ENCODE results near the gene KIDINS220. TPM values are rescaled to one million over a fixed set of nuclear protein-coding genes. Genes with fewer than 3 reads are reported as not detected.

Gene KIDINS220
- total and polyA plus RNA-seq, 5 donors = 17.3 to 39.6 (median 37.4) TPM

GRCh38 chr2:8870441-8870840 lies 33.0 kb upstream of the KIDINS220 start:
- Histone ChIP-seq H3K9me3 (ENCODE audit: control insufficient read depth, low read length) (no peaks in the 10 kb centered on the region), H3K27ac (ENCODE audit: low read length) (no peak overlapping the region), H3K4me1 (ENCODE audit: control insufficient read depth, insufficient read depth, low read length) (no peaks in the 10 kb centered on the region), H3K4me3 (ENCODE audit: low read length) (no peak overlapping the region), H3K27me3 (ENCODE audit: control insufficient read depth, insufficient read depth) (no peaks in the 10 kb centered on the region)
- WGBS = 86% methylated on average over 2 of the region's 2 CpGs
- intact Hi-C loops (cut with DNase I) = loop anchor here in 1 of 4 donors (10.0 kb wide), 1 partner anchor 264 kb away; no protein-coding TSS in a partner anchor
- ATAC-seq (no peak), DNase-seq (no peak)

- H3K9me3 ChIP-seq (ENCODE audit: control insufficient read depth, low read length) = no peaks in the 10 kb centered on the region
- no peak for ATAC-seq
- no peaks in the 10 kb centered on the region for H3K27me3 ChIP-seq (ENCODE audit: control insufficient read depth, insufficient read depth)
- no peak overlapping the region for H3K4me3 ChIP-seq (ENCODE audit: low read length)
- H3K27ac ChIP-seq (ENCODE audit: low read length) = no peak overlapping the region
- no peaks in the 10 kb centered on the region for H3K4me1 ChIP-seq (ENCODE audit: control insufficient read depth, insufficient read depth, low read length)
- DNase-seq = no peak
- intact Hi-C loops (cut with DNase I) = no loop called here
- 81% methylated on average over 3 of the region's 3 CpGs for WGBS
These were observed 29.9 kb upstream of the KIDINS220 start for GRCh38 chr2:8867363-8867762.

GRCh38 chr2:8863331-8863953 lies 26.0 kb upstream of the KIDINS220 start:
- DNase-seq (no peak), ATAC-seq (no peak)
- Histone ChIP-seq H3K4me1 (ENCODE audit: control insufficient read depth, insufficient read depth, low read length) (no peaks in the 10 kb centered on the region), H3K9me3 (ENCODE audit: control insufficient read depth, low read length) (no peaks in the 10 kb centered on the region), H3K27me3 (ENCODE audit: control insufficient read depth, insufficient read depth) (no peaks in the 10 kb centered on the region), H3K27ac (ENCODE audit: low read length) (no peak overlapping the region), H3K4me3 (ENCODE audit: low read length) (no peak overlapping the region)
- intact Hi-C loops (cut with DNase I) = no loop called here
- WGBS = 74% methylated on average over 10 of the region's 10 CpGs

GRCh38 chr2:8862230-8862629 lies 24.8 kb upstream of the KIDINS220 start:
- no peaks in the 10 kb centered on the region for H3K4me1 ChIP-seq (ENCODE audit: control insufficient read depth, insufficient read depth, low read length)
- H3K9me3 ChIP-seq (ENCODE audit: control insufficient read depth, low read length) = no peaks in the 10 kb centered on the region
- DNase-seq (no peak), ATAC-seq (no peak)
- no peak overlapping the region for H3K4me3 ChIP-seq (ENCODE audit: low read length)
- 89% methylated on average over 7 of the region's 7 CpGs for WGBS
- intact Hi-C loops (cut with DNase I) = no loop called here
- no peak overlapping the region for H3K27ac ChIP-seq (ENCODE audit: low read length)
- no peaks in the 10 kb centered on the region for H3K27me3 ChIP-seq (ENCODE audit: control insufficient read depth, insufficient read depth)

- Histone ChIP-seq H3K4me3 (ENCODE audit: low read length) (no peak overlapping the region), H3K27me3 (ENCODE audit: control insufficient read depth, insufficient read depth) (no peaks in the 10 kb centered on the region), H3K4me1 (ENCODE audit: control insufficient read depth, insufficient read depth, low read length) (no peaks in the 10 kb centered on the region), H3K9me3 (ENCODE audit: control insufficient read depth, low read length) (no peaks in the 10 kb centered on the region), H3K27ac (ENCODE audit: low read length) (no peak overlapping the region)
- intact Hi-C loops (cut with DNase I) = no loop called here
- ATAC-seq (no peak), DNase-seq (no peak)
- WGBS = 97% methylated on average over 1 of the region's 1 CpG
These were observed 24.4 kb upstream of the KIDINS220 start for GRCh38 chr2:8861797-8862196.

GRCh38 chr2:8860239-8860638 lies 22.8 kb upstream of the KIDINS220 start:
- Histone ChIP-seq H3K4me1 (ENCODE audit: control insufficient read depth, insufficient read depth, low read length) (no peaks in the 10 kb centered on the region), H3K9me3 (ENCODE audit: control insufficient read depth, low read length) (no peaks in the 10 kb centered on the region), H3K27ac (ENCODE audit: low read length) (no peak overlapping the region), H3K4me3 (ENCODE audit: low read length) (no peak overlapping the region), H3K27me3 (ENCODE audit: control insufficient read depth, insufficient read depth) (no peaks in the 10 kb centered on the region)
- intact Hi-C loops (cut with DNase I) = no loop called here
- ATAC-seq = no peak
- DNase-seq = no peak
- 62% methylated on average over 2 of the region's 2 CpGs for WGBS

- Histone ChIP-seq H3K4me3 (ENCODE audit: low read length) (no peak overlapping the region), H3K27ac (ENCODE audit: low read length) (no peak overlapping the region), H3K4me1 (ENCODE audit: control insufficient read depth, insufficient read depth, low read length) (no peaks in the 10 kb centered on the region), H3K27me3 (ENCODE audit: control insufficient read depth, insufficient read depth) (no peaks in the 10 kb centered on the region), H3K9me3 (ENCODE audit: control insufficient read depth, low read length) (no peaks in the 10 kb centered on the region)
- no peak for DNase-seq
- no peak for ATAC-seq
- WGBS = 63% methylated on average over 1 of the region's 1 CpG
- intact Hi-C loops (cut with DNase I) = no loop called here
These were observed 21.5 kb upstream of the KIDINS220 start for GRCh38 chr2:8858910-8859309.

- DNase-seq = no peak
- Histone ChIP-seq H3K4me1 (ENCODE audit: control insufficient read depth, insufficient read depth, low read length) (no peaks in the 10 kb centered on the region), H3K27ac (ENCODE audit: low read length) (no peak overlapping the region), H3K27me3 (ENCODE audit: control insufficient read depth, insufficient read depth) (no peaks in the 10 kb centered on the region), H3K4me3 (ENCODE audit: low read length) (no peak overlapping the region), H3K9me3 (ENCODE audit: control insufficient read depth, low read length) (no peaks in the 10 kb centered on the region)
- 93% methylated on average over 7 of the region's 7 CpGs for WGBS
- no peak for ATAC-seq
- intact Hi-C loops (cut with DNase I) = no loop called here
These were observed 20.9 kb upstream of the KIDINS220 start for GRCh38 chr2:8858264-8858663.

GRCh38 chr2:8857709-8858108 lies 20.3 kb upstream of the KIDINS220 start:
- no peaks in the 10 kb centered on the region for H3K9me3 ChIP-seq (ENCODE audit: control insufficient read depth, low read length)
- H3K4me3 ChIP-seq (ENCODE audit: low read length) = no peak overlapping the region
- no peaks in the 10 kb centered on the region for H3K27me3 ChIP-seq (ENCODE audit: control insufficient read depth, insufficient read depth)
- 94% methylated on average over 11 of the region's 11 CpGs for WGBS
- ATAC-seq = no peak
- no peak for DNase-seq
- intact Hi-C loops (cut with DNase I) = no loop called here
- no peaks in the 10 kb centered on the region for H3K4me1 ChIP-seq (ENCODE audit: control insufficient read depth, insufficient read depth, low read length)
- H3K27ac ChIP-seq (ENCODE audit: low read length) = no peak overlapping the region

GRCh38 chr2:8856176-8856575 lies 18.8 kb upstream of the KIDINS220 start:
- H3K4me3 ChIP-seq (ENCODE audit: low read length) = no peak overlapping the region
- no peaks in the 10 kb centered on the region for H3K9me3 ChIP-seq (ENCODE audit: control insufficient read depth, low read length)
- H3K27ac ChIP-seq (ENCODE audit: low read length) = no peak overlapping the region
- intact Hi-C loops (cut with DNase I) = no loop called here
- DNase-seq (no peak), ATAC-seq (no peak)
- H3K27me3 ChIP-seq (ENCODE audit: control insufficient read depth, insufficient read depth) = no peaks in the 10 kb centered on the region
- H3K4me1 ChIP-seq (ENCODE audit: control insufficient read depth, insufficient read depth, low read length) = no peaks in the 10 kb centered on the region
- WGBS = 95% methylated on average over 2 of the region's 2 CpGs

GRCh38 chr2:8855010-8855409 lies 17.6 kb upstream of the KIDINS220 start:
- intact Hi-C loops (cut with DNase I) = no loop called here
- Histone ChIP-seq H3K27me3 (ENCODE audit: control insufficient read depth, insufficient read depth) (no peaks in the 10 kb centered on the region), H3K27ac (ENCODE audit: low read length) (no peak overlapping the region), H3K9me3 (ENCODE audit: control insufficient read depth, low read length) (no peaks in the 10 kb centered on the region), H3K4me1 (ENCODE audit: control insufficient read depth, insufficient read depth, low read length) (no peaks in the 10 kb centered on the region), H3K4me3 (ENCODE audit: low read length) (no peak overlapping the region)
- no peak for ATAC-seq
- WGBS = 94% methylated on average over 3 of the region's 3 CpGs
- no peak for DNase-seq

GRCh38 chr2:8853426-8853825 lies 16.0 kb upstream of the KIDINS220 start:
- ATAC-seq = no peak
- no peak overlapping the region for H3K4me3 ChIP-seq (ENCODE audit: low read length)
- H3K4me1 ChIP-seq (ENCODE audit: control insufficient read depth, insufficient read depth, low read length) = no peaks in the 10 kb centered on the region
- intact Hi-C loops (cut with DNase I) = no loop called here
- H3K27me3 ChIP-seq (ENCODE audit: control insufficient read depth, insufficient read depth) = no peaks in the 10 kb centered on the region
- H3K27ac ChIP-seq (ENCODE audit: low read length) = no peak overlapping the region
- no peak for DNase-seq
- 92% methylated on average over 4 of the region's 4 CpGs for WGBS
- H3K9me3 ChIP-seq (ENCODE audit: control insufficient read depth, low read length) = no peaks in the 10 kb centered on the region

Measured in right cardiac atrium (tissue), 5 donors.